Caco-2 (cell line): ENCODE data around the gene SYN1. TPM values are rescaled to one million over a fixed set of nuclear protein-coding genes. Genes with fewer than 3 reads are reported as not detected.

Source experiments
- BruUV-seq: library from RNA; stranded (reverse); fragments of 400-500 nt; replicated peaks from 2 replicates; lab custom pipeline; 2021; lab: Mats Ljungman, UMichigan
- CTCF ChIA-PET: fragments of 300-600 bp; sonication (Branson Sonifier 250); formaldehyde crosslinking; loops from one replicate; lab custom pipeline; 2022; ENCODE audit warnings: antibody characterized with exemption; lab: Charles Lee
- POLR2A ChIA-PET: fragments of 300-600 bp; sonication (Branson Sonifier 250); formaldehyde crosslinking; loops from one replicate; lab custom pipeline; 2022; ENCODE audit warnings: antibody characterized with exemption; lab: Charles Lee
- DNase-seq, 2 experiments: peaks; one replicate each; pipeline versions ENCODE4 v3.0.0 to v3.0.0-alpha.2; 2020 to 2022
- H3K27me3 ChIP-seq: replicated peaks from 2 replicates; pipeline ENCODE4 v1.6.0; 2011; ENCODE audit warnings: low read length; ENCODE audit not compliant: control insufficient read depth, insufficient read depth
- H3K36me3 ChIP-seq: 2 replicates; pipeline ENCODE4 v1.5.1; 2011; ENCODE audit warnings: low read length; ENCODE audit not compliant: control insufficient read depth, insufficient read depth
- H3K4me1 ChIP-seq: fragments of 250-450 bp; sonication (Bioruptor Pico); 2 replicates; pipeline ENCODE4 v1.5.1; 2020; ENCODE audit warnings: mild to moderate bottlenecking
- H3K4me3 ChIP-seq: 2 replicates; pipeline ENCODE4 v1.5.1; 2011; ENCODE audit warnings: low read depth, mild to moderate bottlenecking, control low read depth, low read length
- H3K9me3 ChIP-seq: fragments of 250-450 bp; sonication (Bioruptor Pico); 2 replicates; pipeline ENCODE4 v1.5.1; 2020; ENCODE audit warnings: mild to moderate bottlenecking, moderate library complexity
- H3K27ac Mint-ChIP-seq: one replicate; pipeline ENCODE4 v1.8.0; 2022; ENCODE audit warnings: mixed read lengths; ENCODE audit not compliant: unreplicated experiment
- H3K27me3 Mint-ChIP-seq: one replicate; pipeline ENCODE4 v1.8.0; 2022; ENCODE audit warnings: mixed read lengths; ENCODE audit not compliant: insufficient read depth, unreplicated experiment
- H3K36me3 Mint-ChIP-seq: one replicate; pipeline ENCODE4 v1.8.0; 2022; ENCODE audit warnings: mild to moderate bottlenecking, mixed read lengths; ENCODE audit not compliant: insufficient read depth, unreplicated experiment
- H3K4me1 Mint-ChIP-seq: one replicate; pipeline ENCODE4 v1.8.0; 2022; ENCODE audit warnings: low read depth, mixed read lengths; ENCODE audit not compliant: unreplicated experiment
- H3K4me3 Mint-ChIP-seq: one replicate; pipeline ENCODE4 v1.8.0; 2022; ENCODE audit warnings: mild to moderate bottlenecking, moderate library complexity, mixed read lengths; ENCODE audit not compliant: unreplicated experiment
- H3K9me3 Mint-ChIP-seq: one replicate; pipeline ENCODE4 v1.8.0; 2022; ENCODE audit warnings: mixed read lengths; ENCODE audit not compliant: unreplicated experiment
- CTCF ChIP-seq, 2 experiments: fragments of 200-600 bp in 1 of 2; IDR thresholded peaks; 1 replicate in 1 of 2; 2 replicates in 1 of 2; pipeline versions ENCODE4 v1.5.1 to v1.8.0; 2011 to 2022; ENCODE audit warnings: antibody characterized with exemption in 1 of 2, control low read depth in 1 of 2, inconsistent platforms in 1 of 2, low read depth in 1 of 2, low read length in 1 of 2, mild to moderate bottlenecking in 1 of 2, moderate library complexity in 1 of 2; ENCODE audit not compliant: insufficient read depth in 1 of 2, severe bottlenecking in 1 of 2, unreplicated experiment in 1 of 2
- intact Hi-C: fragments of 100-400 bp; cut with micrococcal nuclease; formaldehyde crosslinking; loops from one replicate; pipeline ENCODE4 v1.10.0; 2022; ENCODE audit not compliant: unreplicated experiment
- total RNA-seq: library from RNA; stranded (reverse); gene quantifications from 2 replicates; pipeline ENCODE4 v1.2.3, GENCODE V29; 2022

The SYN1 gene
- total RNA-seq, 1 experiment from 2014 or later = not detected

- no peaks in the 10 kb centered on the region; the same call in 1 of the 2 replicates for H3K36me3 ChIP-seq
- H3K4me1 ChIP-seq = no peaks in the 10 kb centered on the region
- no peak for TF ChIP-seq CTCF (IDR thresholded peaks at IDR 0.05; ENCODE audit: insufficient read depth in 1 of 2, low read depth in 1 of 2, low read length in 1 of 2, severe bottlenecking in 1 of 2, unreplicated experiment in 1 of 2)
- no peak overlapping the region for H3K27ac Mint-ChIP-seq
- H3K4me3 ChIP-seq = no peak overlapping the region
- H3K4me1 Mint-ChIP-seq = no peaks in the 10 kb centered on the region
- CTCF ChIA-PET = no interaction called here
- peaks cover 39% of the 10 kb centered on the region for H3K36me3 Mint-ChIP-seq
- BruUV-seq = no TSS peak
- H3K9me3 ChIP-seq = no peaks in the 10 kb centered on the region
- no peak overlapping the region for H3K4me3 Mint-ChIP-seq
- no peaks in the 10 kb centered on the region for H3K9me3 Mint-ChIP-seq
- POLR2A ChIA-PET = no interaction called here
- DNase-seq = no peak
- no peaks in the 10 kb centered on the region for H3K27me3 ChIP-seq
- H3K27me3 Mint-ChIP-seq = no peaks in the 10 kb centered on the region
- intact Hi-C loops = no loop called here
Observed at GRCh38 chrX:47571896-47572295, 47.8 kb downstream of the SYN1 start.

DNA sequence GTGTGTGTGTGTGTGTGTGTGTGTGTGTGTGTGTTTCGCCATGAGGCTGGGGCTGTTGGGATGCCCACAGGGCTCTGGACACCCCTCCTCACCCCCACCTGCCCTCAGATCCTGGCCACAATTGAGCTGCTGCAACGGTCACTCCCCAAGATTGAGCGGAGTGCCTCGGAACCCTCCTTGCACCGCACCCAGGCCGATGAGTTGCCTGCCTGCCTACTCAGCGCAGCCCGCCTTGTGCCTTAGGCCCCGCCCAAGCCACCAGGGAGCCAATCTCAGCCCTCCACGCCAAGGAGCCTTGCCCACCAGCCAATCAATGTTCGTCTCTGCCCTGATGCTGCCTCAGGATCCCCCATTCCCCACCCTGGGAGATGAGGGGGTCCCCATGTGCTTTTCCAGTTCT lies 48.4 kb downstream of the SYN1 start:
- Histone ChIP-seq H3K9me3 (no peaks in the 10 kb centered on the region), H3K36me3 (no peaks in the 10 kb centered on the region; the same call in 1 of the 2 replicates), H3K4me3 (no peak overlapping the region), H3K27me3 (no peaks in the 10 kb centered on the region), H3K4me1 (no peaks in the 10 kb centered on the region)
- no peak for TF ChIP-seq CTCF (IDR thresholded peaks at IDR 0.05; ENCODE audit: insufficient read depth in 1 of 2, low read depth in 1 of 2, low read length in 1 of 2, severe bottlenecking in 1 of 2, unreplicated experiment in 1 of 2)
- Mint-ChIP-seq H3K36me3 (peaks cover 39% of the 10 kb centered on the region), H3K27ac (no peak overlapping the region), H3K9me3 (no peaks in the 10 kb centered on the region), H3K27me3 (no peaks in the 10 kb centered on the region), H3K4me1 (no peaks in the 10 kb centered on the region), H3K4me3 (no peak overlapping the region)
- intact Hi-C loops = no loop called here
- BruUV-seq = no TSS peak
- ChIA-PET CTCF (no interaction called here), POLR2A (no interaction called here)
- no peak for DNase-seq

DNA sequence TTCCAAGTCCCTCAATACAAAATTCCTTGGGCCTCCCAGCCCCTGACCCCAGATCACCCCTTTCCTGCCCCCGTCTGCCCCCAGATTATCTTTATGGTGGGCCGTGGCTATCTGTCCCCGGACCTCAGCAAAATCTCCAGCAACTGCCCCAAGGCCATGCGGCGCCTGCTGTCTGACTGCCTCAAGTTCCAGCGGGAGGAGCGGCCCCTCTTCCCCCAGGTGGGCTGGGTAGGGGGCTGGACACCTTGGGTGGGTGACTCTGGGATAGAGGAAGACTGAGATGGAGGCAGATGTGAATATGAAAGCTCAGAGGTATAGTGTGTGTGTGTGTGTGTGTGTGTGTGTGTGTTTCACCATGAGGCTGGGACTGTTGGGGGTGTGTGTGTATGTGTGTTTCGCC lies 48.9 kb downstream of the SYN1 start:
- Histone ChIP-seq H3K4me1 (no peaks in the 10 kb centered on the region), H3K27me3 (no peaks in the 10 kb centered on the region), H3K4me3 (no peak overlapping the region), H3K36me3 (no peaks in the 10 kb centered on the region; the same call in 1 of the 2 replicates), H3K9me3 (no peaks in the 10 kb centered on the region)
- no peaks in the 10 kb centered on the region for H3K4me1 Mint-ChIP-seq
- DNase-seq = no peak
- ChIA-PET CTCF (no interaction called here), POLR2A (no interaction called here)
- no peak for TF ChIP-seq CTCF (IDR thresholded peaks at IDR 0.05; ENCODE audit: insufficient read depth in 1 of 2, low read depth in 1 of 2, low read length in 1 of 2, severe bottlenecking in 1 of 2, unreplicated experiment in 1 of 2)
- intact Hi-C loops = no loop called here
- no peak overlapping the region for H3K4me3 Mint-ChIP-seq
- peaks cover 39% of the 10 kb centered on the region for H3K36me3 Mint-ChIP-seq
- H3K9me3 Mint-ChIP-seq = no peaks in the 10 kb centered on the region
- H3K27me3 Mint-ChIP-seq = no peaks in the 10 kb centered on the region
- H3K27ac Mint-ChIP-seq = no peak overlapping the region
- BruUV-seq = no TSS peak
